Peyer's patch (tissue), 4 donors: ENCODE measurements around the gene KRI1.

Experiments
- CTCF ChIP-seq, 6 experiments: fragments of 450-650 bp in 4 of 6; fragments of 200-600 bp in 2 of 6; sonication (generic) in 1 of 6; IDR thresholded peaks; one replicate each; pipeline ENCODE4 v1.5.1; 2017 to 2019; ENCODE audit warnings: antibody characterized with exemption in 6 of 6, mild to moderate bottlenecking in 3 of 6, moderate library complexity in 1 of 6
- POLR2A ChIP-seq, 2 donors: fragments of 450-650 bp; IDR thresholded peaks; one replicate each; pipeline ENCODE4 v1.5.1; 2017; ENCODE audit warnings: antibody characterized with exemption in 2 of 2, mild to moderate bottlenecking in 2 of 2, moderate library complexity in 2 of 2

GRCh38 chr19:10543059-10543419 lies 22.8 kb downstream of the KRI1 start:
- TF ChIP-seq CTCF (IDR thresholded peaks at IDR 0.05) (no peak), POLR2A (IDR thresholded peaks at IDR 0.05) (no peak)
